ENCODE results near the gene CBL.

Gene CBL

DNA sequence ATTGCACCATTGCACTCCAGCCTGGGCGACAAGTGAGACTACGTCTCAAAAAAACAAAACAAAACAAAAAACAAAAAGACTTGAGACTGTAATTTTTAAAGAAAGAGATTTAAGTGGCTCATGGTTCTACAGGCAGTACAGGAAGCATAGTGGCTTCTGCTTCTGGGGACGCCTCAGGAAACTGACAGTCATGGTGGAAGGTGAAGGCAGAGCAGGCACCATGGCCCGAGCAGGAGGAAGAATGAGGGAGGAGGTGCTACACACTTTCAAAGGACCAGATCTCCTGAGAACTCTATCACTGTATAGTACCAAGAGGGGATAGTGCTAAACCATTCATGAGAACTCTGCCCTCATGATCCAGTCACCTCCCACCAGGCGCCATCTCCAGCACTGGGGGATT lies 52.0 kb downstream of the CBL start:
- peaks cover 9% of the 10 kb centered on the region for H3K36me3 Mint-ChIP-seq (ENCODE audit: low read depth)
- peak overlapping the region; percentile 77 for H3K27ac Mint-ChIP-seq
- H3K27me3 Mint-ChIP-seq (ENCODE audit: low read depth) = no peaks in the 10 kb centered on the region
- peak overlapping the region; percentile 25 for H3K4me3 Mint-ChIP-seq
- no peaks in the 10 kb centered on the region for H3K9me3 Mint-ChIP-seq
- H3K4me1 Mint-ChIP-seq (ENCODE audit: low read depth) = peaks cover 33% of the 10 kb centered on the region

DNA sequence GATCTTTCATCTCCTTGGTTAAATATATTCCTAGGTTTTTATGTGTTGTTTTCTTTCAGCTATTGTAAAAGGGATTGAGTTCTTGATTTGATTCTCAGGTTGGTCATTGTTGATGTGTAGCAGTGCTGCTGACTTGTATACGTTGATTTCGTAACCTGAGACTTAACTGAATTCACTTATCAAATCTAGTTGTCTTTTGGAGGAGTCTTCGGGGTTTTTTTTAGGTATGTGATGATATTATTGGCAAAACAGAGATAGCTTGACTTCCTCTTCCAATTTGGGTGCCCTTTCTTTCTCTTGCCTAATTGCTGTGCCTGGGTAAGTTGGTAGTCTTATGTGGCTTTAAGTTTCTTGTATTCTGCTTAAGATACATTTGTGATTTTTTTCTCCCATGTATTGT lies 52.8 kb downstream of the CBL start:
- Mint-ChIP-seq H3K4me1 (ENCODE audit: low read depth) (peaks cover 33% of the 10 kb centered on the region), H3K27ac (peak overlapping the region; percentile 38), H3K36me3 (ENCODE audit: low read depth) (peaks cover 9% of the 10 kb centered on the region), H3K9me3 (no peaks in the 10 kb centered on the region), H3K4me3 (no peak overlapping the region), H3K27me3 (ENCODE audit: low read depth) (no peaks in the 10 kb centered on the region)

DNA sequence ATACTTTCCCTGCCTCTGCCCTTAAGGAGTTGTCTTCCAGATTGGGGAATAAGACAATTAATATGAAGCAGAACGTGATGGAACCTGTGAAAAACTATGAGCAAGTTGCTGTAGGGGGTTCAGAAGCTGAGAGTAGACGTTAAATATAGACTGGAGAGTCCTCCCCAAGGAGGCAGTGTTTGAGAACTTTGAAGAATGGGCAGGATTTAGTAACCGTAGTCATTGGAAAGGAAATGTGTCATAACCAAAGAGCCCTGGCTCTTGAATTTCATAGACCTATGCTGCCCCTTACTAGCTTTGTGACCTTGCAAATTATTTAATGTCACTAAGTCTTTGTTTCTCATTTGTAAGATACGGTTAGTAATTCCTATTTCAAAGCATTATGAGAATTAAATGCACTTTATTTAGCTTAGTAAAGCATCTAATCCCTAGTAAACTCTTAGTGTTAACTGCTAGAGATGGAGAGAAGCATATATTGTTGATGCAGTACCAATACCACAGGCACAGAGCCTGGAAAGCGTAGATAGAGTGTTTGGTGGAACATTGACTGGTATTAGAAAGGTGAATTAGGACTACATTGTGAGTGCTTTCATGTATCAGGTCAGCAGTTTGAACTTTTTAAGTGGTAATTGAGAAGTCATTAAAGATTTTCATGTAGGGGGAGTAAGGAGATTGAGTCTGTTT lies 56.7 kb downstream of the CBL start:
- no peak overlapping the region for H3K27ac Mint-ChIP-seq
- no peaks in the 10 kb centered on the region for H3K9me3 Mint-ChIP-seq
- H3K4me3 Mint-ChIP-seq = no peak overlapping the region
- H3K36me3 Mint-ChIP-seq (ENCODE audit: low read depth) = peaks cover 6% of the 10 kb centered on the region
- peaks cover 44% of the 10 kb centered on the region for H3K4me1 Mint-ChIP-seq (ENCODE audit: low read depth)
- no peaks in the 10 kb centered on the region for H3K27me3 Mint-ChIP-seq (ENCODE audit: low read depth)

DNA sequence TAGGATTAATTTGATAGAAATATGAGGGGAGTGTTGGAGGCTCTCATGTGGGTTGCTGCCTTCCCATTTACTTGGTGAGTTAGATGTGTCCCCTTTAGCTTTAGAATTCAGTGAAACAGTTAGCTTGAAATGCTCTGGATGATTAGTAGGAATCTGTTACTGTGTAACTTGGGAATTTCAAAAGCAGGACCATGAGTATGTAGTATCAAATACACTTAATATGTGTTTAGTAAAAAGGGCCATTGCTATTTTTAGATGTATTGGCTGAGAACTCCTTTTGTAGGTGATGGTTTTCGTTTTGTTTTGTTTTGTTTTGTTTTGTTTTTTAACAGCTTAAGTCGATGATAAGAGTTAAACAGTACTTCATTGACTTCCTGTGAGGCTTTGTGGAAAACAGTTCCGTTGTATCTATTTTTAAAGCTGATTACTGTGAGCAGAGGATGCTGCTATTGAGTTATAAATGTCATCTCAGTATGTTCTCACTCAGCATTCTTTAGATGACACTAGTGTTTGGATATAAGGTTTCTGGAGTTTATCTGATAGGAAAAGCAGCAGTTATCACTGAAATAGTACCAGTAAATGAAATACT lies 57.3 kb downstream of the CBL start:
- Mint-ChIP-seq H3K4me3 (no peak overlapping the region), H3K27me3 (ENCODE audit: low read depth) (no peaks in the 10 kb centered on the region), H3K4me1 (ENCODE audit: low read depth) (peaks cover 41% of the 10 kb centered on the region), H3K27ac (no peak overlapping the region), H3K9me3 (no peaks in the 10 kb centered on the region), H3K36me3 (ENCODE audit: low read depth) (peaks cover 4% of the 10 kb centered on the region)

DNA sequence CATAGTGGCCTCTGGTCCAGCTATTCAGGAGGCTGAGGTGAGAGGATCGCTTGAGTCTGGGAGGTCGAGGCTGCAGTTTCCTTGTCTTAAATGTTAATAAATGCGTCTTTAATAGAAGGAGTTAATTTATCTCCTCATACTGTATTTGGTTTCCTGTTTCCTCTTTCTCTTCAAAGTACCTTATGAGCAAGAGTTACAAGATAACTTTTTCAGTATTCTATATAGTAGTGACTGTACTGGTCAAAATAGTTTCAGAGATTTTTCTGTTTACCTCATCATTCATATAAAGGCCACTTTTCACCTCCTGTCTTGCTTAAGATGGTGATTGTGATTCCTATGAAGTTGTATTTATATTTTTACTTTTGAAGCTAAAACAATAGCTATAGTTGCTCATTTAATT lies 59.9 kb downstream of the CBL start:
- Mint-ChIP-seq H3K9me3 (no peaks in the 10 kb centered on the region), H3K27me3 (ENCODE audit: low read depth) (no peaks in the 10 kb centered on the region), H3K27ac (peak overlapping the region; percentile 55), H3K4me3 (peak overlapping the region; percentile 56), H3K4me1 (ENCODE audit: low read depth) (peaks cover 26% of the 10 kb centered on the region), H3K36me3 (ENCODE audit: low read depth) (peaks cover 2% of the 10 kb centered on the region)

DNA sequence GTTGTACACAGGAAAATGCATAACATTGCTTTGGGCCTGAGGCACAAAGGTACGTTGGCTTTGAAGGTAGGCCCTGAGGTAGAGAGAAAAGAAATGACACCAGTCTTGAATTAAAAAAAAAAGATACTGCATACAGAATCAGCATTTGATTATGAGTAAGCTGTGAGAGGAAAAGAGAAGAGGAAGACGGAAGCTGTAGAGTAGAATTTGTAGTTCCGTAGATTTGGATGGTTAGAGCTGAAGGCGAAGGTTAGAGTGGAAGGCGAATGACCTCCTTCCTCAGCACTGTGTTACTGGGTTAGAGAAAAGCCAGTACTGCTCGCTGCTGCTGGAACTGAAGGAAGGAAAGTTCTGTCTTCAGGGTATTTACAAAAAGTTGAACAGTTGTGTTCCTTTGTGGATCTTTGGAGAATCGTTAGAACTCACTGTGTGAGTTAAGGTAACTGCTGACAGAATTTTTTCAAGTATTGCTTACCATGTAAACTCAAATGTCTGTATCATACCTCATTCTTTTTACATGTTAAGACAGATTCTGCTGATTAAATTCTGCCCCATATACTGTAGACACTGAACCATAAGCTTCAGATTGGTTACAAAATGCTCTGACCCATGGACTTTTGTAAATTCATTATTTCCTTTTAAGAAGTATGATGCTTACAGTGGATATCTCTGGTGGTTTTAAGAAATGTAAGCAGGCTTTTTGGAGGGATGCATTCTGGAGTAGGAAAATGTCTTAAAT lies 60.5 kb downstream of the CBL start:
- Mint-ChIP-seq H3K4me1 (ENCODE audit: low read depth) (peaks cover 26% of the 10 kb centered on the region), H3K9me3 (no peaks in the 10 kb centered on the region), H3K27ac (peak overlapping the region; percentile 55), H3K4me3 (peak overlapping the region; percentile 56), H3K36me3 (ENCODE audit: low read depth) (peaks cover 2% of the 10 kb centered on the region), H3K27me3 (ENCODE audit: low read depth) (no peaks in the 10 kb centered on the region)

DNA sequence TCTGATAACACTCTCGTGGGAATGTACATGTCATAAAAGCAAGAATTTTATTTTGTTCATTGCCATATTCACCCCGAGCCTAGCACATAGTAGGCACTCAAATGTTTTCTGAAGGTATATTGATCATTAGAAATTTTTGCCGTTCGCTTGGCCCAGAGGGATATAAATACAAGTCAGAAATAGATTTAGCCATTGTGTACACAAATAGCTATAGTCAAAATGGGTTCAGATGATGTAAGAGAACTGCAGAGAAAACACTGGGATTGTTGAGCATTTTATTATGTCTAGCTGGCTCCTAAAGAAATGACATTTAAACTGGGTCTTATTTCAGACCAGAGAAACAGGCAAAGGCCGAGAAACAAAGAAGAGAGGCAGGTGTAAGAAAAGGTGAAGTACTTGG lies 61.5 kb downstream of the CBL start:
- no peaks in the 10 kb centered on the region for H3K27me3 Mint-ChIP-seq (ENCODE audit: low read depth)
- peaks cover 27% of the 10 kb centered on the region for H3K4me1 Mint-ChIP-seq (ENCODE audit: low read depth)
- no peak overlapping the region for H3K27ac Mint-ChIP-seq
- no peaks in the 10 kb centered on the region for H3K9me3 Mint-ChIP-seq
- H3K36me3 Mint-ChIP-seq (ENCODE audit: low read depth) = peaks cover 7% of the 10 kb centered on the region
- no peak overlapping the region for H3K4me3 Mint-ChIP-seq

DNA sequence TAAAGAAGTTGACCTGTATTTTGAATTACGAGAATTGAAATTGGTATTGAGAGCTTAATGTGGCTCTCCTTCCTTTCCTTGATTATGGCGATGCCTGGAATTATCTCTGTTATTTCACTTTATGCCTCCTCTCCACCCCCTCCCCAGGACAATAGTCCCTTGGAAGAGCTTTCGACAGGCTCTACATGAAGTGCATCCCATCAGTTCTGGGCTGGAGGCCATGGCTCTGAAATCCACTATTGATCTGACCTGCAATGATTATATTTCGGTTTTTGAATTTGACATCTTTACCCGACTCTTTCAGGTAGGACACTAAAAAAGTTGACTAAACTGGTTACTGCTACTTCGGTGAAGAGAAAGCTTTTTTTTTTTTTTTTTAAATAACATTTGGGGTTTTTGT lies 67.6 kb downstream of the CBL start:
- H3K27ac Mint-ChIP-seq = no peak overlapping the region
- H3K27me3 Mint-ChIP-seq (ENCODE audit: low read depth) = no peaks in the 10 kb centered on the region

DNA sequence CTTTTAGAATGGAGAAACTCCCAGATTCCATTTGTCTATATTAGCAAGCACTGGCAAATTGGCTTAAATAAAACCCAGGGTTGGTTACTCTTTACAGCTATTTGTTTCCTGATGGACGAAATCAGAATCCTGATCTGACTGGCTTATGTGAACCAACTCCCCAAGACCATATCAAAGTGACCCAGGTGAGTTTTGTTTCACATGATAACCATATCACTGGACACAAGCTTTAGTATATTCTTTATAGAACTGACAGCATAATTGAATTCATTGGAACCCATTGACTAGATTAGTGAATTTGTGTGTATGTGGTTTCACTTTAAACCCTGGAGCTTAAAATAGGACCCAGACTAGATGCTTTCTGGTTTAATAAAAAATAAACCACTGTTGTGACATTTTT lies 71.5 kb downstream of the CBL start:
- no peaks in the 10 kb centered on the region for H3K27me3 Mint-ChIP-seq (ENCODE audit: low read depth)
- H3K4me1 Mint-ChIP-seq (ENCODE audit: low read depth) = peaks cover 9% of the 10 kb centered on the region
- H3K27ac Mint-ChIP-seq = no peak overlapping the region
- peaks cover 34% of the 10 kb centered on the region for H3K36me3 Mint-ChIP-seq (ENCODE audit: low read depth)
- H3K4me3 Mint-ChIP-seq = no peak overlapping the region
- no peaks in the 10 kb centered on the region for H3K9me3 Mint-ChIP-seq

More for the DNA sequence above, 67.6 kb downstream of the CBL start:
- Mint-ChIP-seq H3K36me3 (ENCODE audit: low read depth) (peaks cover 25% of the 10 kb centered on the region), H3K4me1 (ENCODE audit: low read depth) (peaks cover 4% of the 10 kb centered on the region), H3K9me3 (no peaks in the 10 kb centered on the region), H3K4me3 (no peak overlapping the region)

DNA sequence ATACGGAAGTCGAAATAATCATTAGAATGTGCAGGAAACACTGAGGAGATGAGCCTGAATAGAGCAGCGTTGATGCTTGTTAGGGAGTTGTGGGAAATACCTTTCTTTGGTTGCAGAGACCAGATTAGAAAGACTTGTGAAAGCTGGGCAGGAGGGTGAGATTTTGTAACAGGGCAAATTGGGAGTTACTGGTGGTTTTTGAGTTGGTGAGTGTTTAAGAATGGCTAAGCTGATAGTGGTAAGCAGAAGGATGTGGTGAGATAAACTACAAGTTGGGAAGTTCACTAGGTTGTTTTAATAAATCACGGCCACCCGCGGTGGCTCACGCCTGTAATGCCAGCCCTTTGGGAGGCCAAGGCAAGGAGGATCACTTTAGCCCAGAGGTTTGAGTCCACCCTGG lies 76.4 kb downstream of the CBL start:
- Mint-ChIP-seq H3K27me3 (ENCODE audit: low read depth) (no peaks in the 10 kb centered on the region), H3K36me3 (ENCODE audit: low read depth) (peaks cover 28% of the 10 kb centered on the region), H3K9me3 (no peaks in the 10 kb centered on the region), H3K4me1 (ENCODE audit: low read depth) (peaks cover 17% of the 10 kb centered on the region), H3K27ac (peak overlapping the region; percentile 6), H3K4me3 (no peak overlapping the region)

DNA sequence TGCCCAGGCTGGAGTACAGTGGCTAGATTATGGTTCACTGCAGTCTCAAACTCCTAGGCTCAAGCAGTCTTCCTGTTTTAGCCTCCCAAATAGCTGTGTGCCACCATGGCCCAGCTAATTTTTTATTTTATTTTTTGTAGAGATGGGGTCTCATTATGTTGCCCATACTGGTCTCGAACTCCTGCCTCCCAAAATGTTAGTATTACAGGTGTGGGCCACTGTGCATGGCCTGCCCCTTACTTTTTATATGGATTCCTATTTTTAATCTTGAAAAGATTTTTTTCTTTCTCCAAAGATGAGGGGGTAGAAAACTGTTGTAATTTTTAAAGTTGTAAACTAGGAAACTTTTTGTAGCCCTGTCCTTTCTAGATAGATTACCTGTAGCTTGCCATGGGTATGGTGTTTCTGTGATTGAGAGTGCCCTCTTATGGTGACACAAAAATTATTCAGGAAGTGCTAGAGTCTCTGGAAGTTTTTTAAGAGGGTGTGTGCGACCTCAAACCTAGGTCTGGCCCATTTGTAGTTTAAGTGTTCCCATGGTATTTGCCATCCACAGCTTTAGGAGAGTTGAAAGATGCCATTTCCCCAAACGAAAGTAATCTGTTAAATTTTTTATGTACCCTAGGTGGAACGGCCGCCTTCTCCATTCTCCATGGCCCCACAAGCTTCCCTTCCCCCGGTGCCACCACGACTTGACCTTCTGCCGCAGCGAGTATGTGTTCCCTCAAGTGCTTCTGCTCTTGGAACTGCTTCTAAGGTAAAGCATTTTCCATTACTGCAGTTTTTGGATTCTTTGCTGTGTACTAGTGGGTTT lies 78.4 kb downstream of the CBL start:
- Mint-ChIP-seq H3K9me3 (no peaks in the 10 kb centered on the region), H3K27ac (peak overlapping the region; percentile 27), H3K36me3 (ENCODE audit: low read depth) (peaks cover 28% of the 10 kb centered on the region), H3K4me3 (no peak overlapping the region), H3K27me3 (ENCODE audit: low read depth) (no peaks in the 10 kb centered on the region), H3K4me1 (ENCODE audit: low read depth) (peaks cover 17% of the 10 kb centered on the region)

DNA sequence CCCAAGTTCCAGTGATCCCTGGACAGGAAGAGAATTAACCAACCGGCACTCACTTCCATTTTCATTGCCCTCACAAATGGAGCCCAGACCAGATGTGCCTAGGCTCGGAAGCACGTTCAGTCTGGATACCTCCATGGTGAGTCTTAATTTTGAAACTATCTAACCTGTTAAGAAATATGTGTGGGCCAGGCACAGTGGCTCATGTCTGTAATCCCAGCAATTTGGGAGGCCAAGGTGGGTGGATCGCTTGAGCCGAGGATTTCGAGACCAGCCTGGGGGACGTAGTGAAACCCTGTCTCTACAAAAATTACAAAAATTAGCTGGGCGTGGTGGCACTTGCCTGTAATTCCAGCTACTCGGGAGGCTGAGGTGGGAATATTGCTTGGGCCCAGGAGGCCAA lies 79.3 kb downstream of the CBL start:
- Mint-ChIP-seq H3K27ac (no peak overlapping the region), H3K9me3 (no peaks in the 10 kb centered on the region), H3K4me1 (ENCODE audit: low read depth) (peaks cover 17% of the 10 kb centered on the region), H3K36me3 (ENCODE audit: low read depth) (peaks cover 26% of the 10 kb centered on the region), H3K27me3 (ENCODE audit: low read depth) (no peaks in the 10 kb centered on the region), H3K4me3 (no peak overlapping the region)

DNA sequence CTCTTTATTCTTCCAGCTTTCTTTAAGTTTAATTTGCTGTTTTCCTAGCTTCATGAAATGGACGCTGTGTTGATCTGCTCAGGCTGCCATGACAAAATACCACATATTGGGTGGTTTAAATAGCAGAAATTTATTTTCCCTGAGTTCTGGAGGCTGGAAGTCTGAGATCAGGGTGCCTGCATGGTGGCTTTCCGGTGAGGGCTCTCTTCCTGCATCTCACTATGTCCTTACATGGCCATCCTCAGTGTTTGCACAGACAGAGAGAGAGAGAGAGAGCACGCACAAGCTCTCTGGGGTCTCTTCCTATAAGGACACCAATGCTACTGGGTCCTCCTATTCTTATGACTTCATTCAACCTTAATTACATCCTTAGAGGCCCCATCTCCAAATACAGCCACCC lies 82.1 kb downstream of the CBL start:
- Mint-ChIP-seq H3K27me3 (ENCODE audit: low read depth) (no peaks in the 10 kb centered on the region), H3K9me3 (no peaks in the 10 kb centered on the region), H3K36me3 (ENCODE audit: low read depth) (peaks cover 29% of the 10 kb centered on the region), H3K4me1 (ENCODE audit: low read depth) (peaks cover 10% of the 10 kb centered on the region), H3K27ac (peak overlapping the region; percentile 2), H3K4me3 (no peak overlapping the region)

DNA sequence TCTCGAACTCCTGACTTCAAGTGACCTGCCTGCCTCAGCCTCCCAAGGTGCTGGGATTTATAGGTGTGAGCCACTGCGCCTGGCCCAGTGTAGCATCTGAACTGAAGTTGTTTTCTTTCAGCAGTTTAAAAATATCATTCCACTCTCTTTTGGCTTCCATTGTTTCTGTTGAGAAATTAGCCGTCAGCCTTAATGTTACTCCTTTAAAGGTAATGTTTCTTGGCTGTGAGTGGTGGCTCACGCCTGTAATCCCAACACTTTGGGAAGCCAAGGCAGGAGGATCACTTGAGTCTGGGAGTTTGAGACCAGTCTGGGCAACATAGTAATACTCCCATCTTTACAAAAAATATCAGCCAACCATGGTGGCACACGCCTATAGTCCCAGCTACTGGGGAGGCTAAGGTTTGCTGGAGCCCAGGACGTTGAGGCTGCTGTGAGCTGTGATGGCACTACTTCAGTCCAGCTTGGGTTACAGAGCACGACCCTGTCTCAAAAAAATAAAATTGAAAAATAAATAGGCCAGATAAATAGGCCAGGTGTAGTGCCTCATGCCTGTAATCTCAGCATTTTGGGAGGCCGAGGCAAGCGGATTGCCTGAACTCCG lies 84.9 kb downstream of the CBL start:
- Mint-ChIP-seq H3K4me3 (no peak overlapping the region), H3K36me3 (ENCODE audit: low read depth) (peaks cover 26% of the 10 kb centered on the region), H3K4me1 (ENCODE audit: low read depth) (no peaks in the 10 kb centered on the region)

More for the DNA sequence above, 84.9 kb downstream of the CBL start:
- no peak overlapping the region for H3K27ac Mint-ChIP-seq
- H3K9me3 Mint-ChIP-seq = no peaks in the 10 kb centered on the region
- H3K27me3 Mint-ChIP-seq (ENCODE audit: low read depth) = no peaks in the 10 kb centered on the region
